ENCODE results near the gene SLC17A3. TPM values are rescaled to one million over a fixed set of nuclear protein-coding genes. Genes with fewer than 3 reads are reported as not detected.

The SLC17A3 gene
- total and polyA plus RNA-seq, 10 of the 15 experiments (the other 5 are each of a cell fraction or from before 2014, with no cell fraction given), result not detected

- POLR2A ChIA-PET, result no interaction called here
- CTCF ChIA-PET, result no interaction called here
- RAD21 ChIA-PET (ENCODE audit: unreplicated experiment), result no interaction called here
- no peak for DNase-seq (ENCODE audit: low read depth, low spot score)
- no peak for FAIRE-seq
- Histone ChIP-seq H4K20me1 (ENCODE audit: control insufficient read depth, insufficient read depth) (no peaks in the 10 kb centered on the region), H3K9ac (ENCODE audit: control insufficient read depth, insufficient read depth, low read length) (no peak overlapping the region), H3K4me1 (ENCODE audit: control insufficient read depth, insufficient read depth, low read length) (no peaks in the 10 kb centered on the region), H3K9me3 (replicated peaks; ENCODE audit: control insufficient read depth, insufficient read depth, low read length) (no peaks in the 10 kb centered on the region), H2AFZ (ENCODE audit: control insufficient read depth, low read depth, low read length) (no peak overlapping the region), H3K79me2 (ENCODE audit: control insufficient read depth, insufficient read depth, low read length) (no peaks in the 10 kb centered on the region), H3K36me3 (ENCODE audit: control insufficient read depth in 2 of 2, insufficient read depth in 2 of 2, low read length in 1 of 2) (no peaks in the 10 kb centered on the region), H3K27ac (ENCODE audit: control insufficient read depth, insufficient read depth) (no peak overlapping the region), H3K4me2 (ENCODE audit: control insufficient read depth, insufficient read depth) (no peak overlapping the region), H3K4me3 (no peak overlapping the region), H3K27me3 (replicated peaks in 1 of 2; ENCODE audit: control insufficient read depth in 2 of 2, insufficient read depth in 2 of 2, low read length in 1 of 2) (no peaks in the 10 kb centered on the region)
- intact Hi-C loops (cut with micrococcal nuclease; ENCODE audit: unreplicated experiment) (no loop called here), in situ Hi-C loops (cut with MboI) (no loop called here)
- ATAC-seq, result no peak
- SMC1A ChIA-PET (ENCODE audit: uncharacterized antibody, unreplicated experiment), result interaction anchor here (0.5 to 1.2 kb wide), 3 partner anchors 50 to 153 kb away, joined by 3 read pairs; no protein-coding TSS in a partner anchor
- BruUV-seq (replicated peaks), result no TSS peak
- TF ChIP-seq BCLAF1 (IDR thresholded peaks at IDR 0.05) (no peak), IRF5 (IDR thresholded peaks at IDR 0.05; ENCODE audit: borderline replicate concordance) (no peak)
- 20% methylated on average over 3 of the region's 3 CpGs for WGBS (ENCODE audit: insufficient coverage, insufficient replicate concordance, low lambda C conversion rate, missing lambda C conversion rate)
Measured at GRCh38 chr6:25874822-25875562, 949 bp upstream of the SLC17A3 start.
